T-helper 9 cell (primary cell): ENCODE measurements around the gene DEK.
"Not testable (repeated sequence)": the region's sequence is repeated elsewhere in the genome, so short reads cannot be mapped to it uniquely, and the experiment has no call there.

Experiments used
- DNase-seq: peaks from one replicate; pipeline ENCODE4 v3.0.0-alpha.2; 2020
- total RNA-seq, 2 donors: gene quantifications; one replicate each; lab custom pipeline; 2026; lab: John Stamatoyannopoulos, UW

DEK gene
- 172 to 342 reads per million in 2 donors for total RNA-seq

DNA sequence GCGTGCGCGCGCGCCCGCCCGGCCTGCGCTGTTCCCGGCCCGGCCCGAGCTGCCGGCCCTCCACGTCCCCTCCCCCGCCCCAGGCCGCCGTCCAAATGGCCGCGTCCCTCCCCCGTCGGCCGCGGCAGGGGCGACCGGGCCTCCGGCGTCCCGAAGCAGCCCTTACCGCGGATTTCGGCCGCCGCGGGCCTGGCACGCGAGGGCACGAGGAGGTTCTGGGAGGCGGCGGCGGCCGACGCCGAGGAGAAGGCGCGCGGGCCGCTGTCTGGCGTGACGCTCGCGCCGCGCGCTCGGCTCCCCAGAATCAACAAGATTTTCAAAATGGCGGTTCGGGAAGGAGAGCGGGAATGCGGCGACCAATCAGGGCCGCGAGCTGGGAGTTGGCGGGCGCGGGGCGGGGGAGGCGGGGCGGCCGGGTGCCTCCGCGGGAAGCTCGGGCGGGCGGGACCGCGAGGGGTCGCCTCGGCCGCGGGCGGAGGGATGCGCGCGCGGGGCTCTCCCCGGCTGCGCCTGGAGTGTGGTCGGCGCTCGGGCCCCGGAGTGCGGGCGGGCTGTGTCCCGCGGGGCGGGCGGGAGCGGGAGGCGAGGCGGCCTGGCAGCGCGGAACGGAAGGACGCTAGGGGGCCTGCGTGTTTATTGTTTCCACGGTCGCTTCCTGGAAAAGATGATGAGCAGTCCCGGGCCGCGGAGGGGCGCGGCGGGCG is at the start of gene DEK:
Gene DEK (minus strand): TSS at position 312 of the 704 bp plus-strand sequence. CDS start 543 bp downstream, outside the sequence.
- peak; percentile 75 for DNase-seq

GRCh38 chr6:18312368-18312767 is 48.0 kb upstream of the DEK start:
- no peak for DNase-seq

DNA sequence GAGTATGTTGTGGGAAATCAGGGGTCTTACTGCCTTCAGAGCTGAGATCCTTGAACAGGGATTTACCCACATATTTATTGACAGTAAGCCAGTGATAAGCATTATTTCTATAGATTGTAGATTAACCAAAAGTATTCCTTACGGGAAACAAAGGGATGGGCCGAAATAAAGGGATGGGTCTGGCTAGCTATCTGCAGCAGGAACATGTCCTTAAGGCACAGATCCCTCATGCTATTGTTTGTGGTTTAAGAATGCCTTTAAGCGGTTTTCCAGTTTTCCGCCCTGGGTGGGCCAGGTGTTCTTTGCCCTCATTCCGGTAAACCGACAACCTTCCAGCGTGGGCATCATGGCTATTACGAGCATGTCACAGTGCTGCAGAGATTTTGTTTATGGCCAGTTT is 45.7 kb upstream of the DEK start:
- not testable (repeated sequence) for DNase-seq

DNA sequence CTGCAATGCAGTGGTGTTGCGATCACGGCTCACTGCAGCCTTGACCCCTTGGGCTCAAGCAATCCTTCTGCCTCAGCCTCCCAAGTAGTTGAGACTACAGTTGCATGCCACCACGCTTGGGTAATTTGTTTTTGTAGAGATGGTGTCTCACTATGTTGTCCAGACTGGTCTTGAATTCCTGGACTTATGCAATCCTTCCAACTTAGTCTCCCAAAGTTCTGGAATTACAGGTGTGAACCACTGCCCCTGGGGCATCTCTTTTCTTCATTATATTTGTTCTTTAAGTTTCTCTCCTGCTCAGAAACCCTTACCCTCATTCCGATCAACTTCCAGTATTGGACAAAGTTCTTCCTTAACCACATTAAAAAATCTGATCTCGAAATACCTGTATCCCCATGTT is 44.7 kb upstream of the DEK start:
- DNase-seq = no peak

DNA sequence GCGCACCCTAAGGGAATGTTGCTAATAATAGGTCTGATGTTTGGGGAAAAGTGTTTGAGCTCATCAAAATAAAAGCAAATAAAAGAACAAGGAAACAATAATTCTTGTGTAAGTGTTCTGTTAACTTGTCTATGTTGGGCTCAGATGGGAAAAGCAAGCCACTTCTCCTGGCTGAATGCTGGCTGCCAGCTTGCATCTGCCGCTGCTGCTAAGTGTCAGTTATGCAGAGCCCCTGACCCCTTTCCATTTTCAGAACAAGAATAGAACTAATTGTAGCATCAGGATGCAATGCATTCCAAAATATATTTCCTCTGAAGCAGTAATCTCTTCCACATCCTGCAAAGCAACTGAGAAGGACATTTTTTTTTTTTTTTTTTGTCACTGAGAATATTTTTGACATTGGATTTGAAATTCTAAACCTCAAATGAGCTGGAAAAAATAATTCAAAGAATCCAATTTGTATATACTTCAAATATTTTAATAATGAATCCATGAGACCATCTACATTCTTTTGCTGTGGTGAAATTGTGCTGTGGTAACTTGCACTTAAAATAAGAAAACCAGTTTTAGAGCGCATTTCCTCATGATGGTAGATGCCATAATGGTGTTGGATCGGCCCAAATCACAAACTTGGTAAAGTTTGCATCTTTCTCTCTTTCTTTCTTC is 43.9 kb upstream of the DEK start:
- no peak for DNase-seq

- DNase-seq = no peak
Observed at GRCh38 chr6:18306977-18307376, 42.6 kb upstream of the DEK start.

DNA sequence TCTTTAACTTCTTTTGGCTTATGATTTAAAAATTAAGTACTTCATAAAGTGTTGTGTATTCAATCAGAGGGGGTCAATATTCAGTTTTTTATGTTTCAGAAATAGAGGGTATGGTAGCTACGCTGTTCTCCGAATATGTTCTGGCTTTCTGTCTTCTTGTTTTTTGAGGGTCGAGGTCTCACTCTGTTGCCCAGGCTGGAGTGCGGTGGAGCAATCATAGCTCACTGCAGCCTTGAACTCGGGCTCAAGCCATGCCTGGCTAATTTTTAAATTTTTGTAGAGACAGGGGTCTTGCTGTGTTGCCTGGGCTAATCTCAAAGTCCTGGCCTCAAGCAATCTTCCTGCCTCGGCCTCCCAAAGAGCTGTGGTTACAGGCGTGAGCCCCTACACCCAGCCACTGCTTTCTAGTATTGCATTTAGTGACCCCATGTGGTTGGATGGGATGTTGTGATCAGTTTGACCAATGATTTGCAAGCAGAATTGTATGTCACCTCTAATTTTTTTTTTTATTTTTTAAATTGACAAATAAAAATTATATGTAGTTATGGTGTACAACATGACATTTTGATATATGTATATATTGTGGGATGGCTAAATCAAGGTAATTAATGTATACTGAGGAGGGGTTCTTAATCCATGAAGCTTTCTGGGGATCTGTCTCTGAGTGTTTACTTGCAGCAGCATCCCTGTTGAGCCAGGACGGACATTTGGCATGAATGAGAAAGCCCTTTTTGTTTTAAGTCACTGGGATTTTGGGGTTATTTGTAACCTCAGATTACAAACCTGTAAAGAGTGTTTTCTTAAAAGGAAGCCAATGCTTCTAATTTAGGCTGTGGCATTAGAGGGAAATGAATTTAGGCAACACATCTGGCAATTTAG is 38.5 kb upstream of the DEK start:
- DNase-seq = no peak

- no peak for DNase-seq
Observed at GRCh38 chr6:18293076-18293904, 29.0 kb upstream of the DEK start.

DNA sequence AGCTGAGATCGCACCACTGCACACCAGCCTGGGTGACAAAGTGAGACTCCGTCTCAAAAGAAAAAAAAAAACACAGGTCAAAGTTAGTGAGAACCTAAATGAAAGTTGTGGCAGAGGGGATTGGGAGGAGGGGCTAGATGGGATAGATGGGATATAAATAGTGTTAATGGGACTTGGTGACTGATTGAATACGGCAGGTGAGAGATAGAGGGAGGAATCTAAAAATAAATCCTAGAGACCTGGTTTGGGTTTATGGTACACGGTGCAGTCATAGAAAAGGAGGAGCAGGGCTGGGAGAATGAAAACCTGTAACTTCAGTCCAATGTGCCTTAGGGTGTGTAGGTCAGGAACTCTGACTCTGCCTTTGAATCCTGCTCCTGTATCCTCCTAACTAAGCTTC is 25.0 kb upstream of the DEK start:
- DNase-seq = no peak

GRCh38 chr6:18284261-18284660 is 19.9 kb upstream of the DEK start:
- DNase-seq = no peak

DNA sequence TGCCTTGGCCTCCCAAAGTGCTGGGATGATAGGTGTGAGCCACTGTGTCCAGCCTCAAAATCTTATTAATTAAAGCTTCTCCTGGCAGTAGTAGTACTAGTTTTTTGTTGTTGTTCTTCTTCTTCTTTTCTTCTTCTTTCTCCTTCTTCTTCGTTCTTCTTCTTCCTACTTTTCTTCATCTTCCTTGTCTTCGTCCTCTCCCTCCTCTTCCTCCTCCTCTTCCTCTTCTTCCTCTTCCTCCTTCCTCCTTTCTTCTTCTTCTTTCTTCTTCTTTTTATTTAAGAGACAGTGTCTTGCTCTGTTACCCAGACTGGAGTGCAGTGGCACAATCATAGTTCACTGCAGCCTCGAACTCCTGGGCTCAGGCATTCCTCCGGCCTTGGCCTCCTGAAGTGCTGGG is 17.2 kb upstream of the DEK start:
- DNase-seq = no peak

- no peak for DNase-seq
Observed at GRCh38 chr6:18280084-18280483, 15.8 kb upstream of the DEK start.

GRCh38 chr6:18279422-18279821 is 15.1 kb upstream of the DEK start:
- no peak for DNase-seq

DNA sequence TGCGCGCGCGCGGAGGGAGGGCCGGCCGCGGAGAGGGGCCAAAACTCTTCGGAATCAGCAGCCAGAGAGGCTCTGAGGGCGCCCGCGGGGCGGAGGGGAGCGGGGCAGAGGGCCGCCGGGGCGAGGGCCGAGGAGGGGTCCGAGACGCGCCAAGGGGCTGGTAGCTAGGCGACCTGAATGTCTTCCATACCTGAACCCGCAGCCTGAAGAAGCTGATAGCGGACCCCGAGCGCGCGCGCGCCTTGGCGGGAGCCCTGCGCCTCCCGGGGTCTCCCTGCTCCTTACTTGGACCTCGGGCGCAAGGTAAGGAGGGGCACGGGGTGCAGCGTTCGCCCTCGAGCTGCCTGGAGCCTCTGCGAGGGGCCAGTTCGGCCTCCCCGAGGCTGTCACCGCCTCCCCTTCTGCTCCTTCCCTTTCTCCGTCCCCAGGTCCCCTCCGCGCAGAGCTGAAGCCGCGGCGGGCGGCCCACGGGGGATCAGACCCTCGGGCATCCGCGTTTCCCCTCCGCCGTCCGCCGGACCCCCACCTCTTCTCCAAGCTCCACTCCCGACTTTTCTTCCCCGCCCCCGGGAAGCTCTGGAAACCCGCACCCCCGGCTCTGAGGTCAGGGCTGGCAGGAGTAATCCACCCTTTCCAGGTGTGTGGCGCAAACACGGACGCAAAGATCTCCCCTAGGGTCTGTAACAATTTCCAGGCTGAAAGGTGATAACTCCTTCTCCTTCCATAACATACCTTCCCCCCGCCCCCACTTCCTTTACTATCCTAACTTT is 13.1 kb upstream of the DEK start:
- DNase-seq = no peak

GRCh38 chr6:18276610-18277236 is 12.4 kb upstream of the DEK start:
- no peak for DNase-seq

DNA sequence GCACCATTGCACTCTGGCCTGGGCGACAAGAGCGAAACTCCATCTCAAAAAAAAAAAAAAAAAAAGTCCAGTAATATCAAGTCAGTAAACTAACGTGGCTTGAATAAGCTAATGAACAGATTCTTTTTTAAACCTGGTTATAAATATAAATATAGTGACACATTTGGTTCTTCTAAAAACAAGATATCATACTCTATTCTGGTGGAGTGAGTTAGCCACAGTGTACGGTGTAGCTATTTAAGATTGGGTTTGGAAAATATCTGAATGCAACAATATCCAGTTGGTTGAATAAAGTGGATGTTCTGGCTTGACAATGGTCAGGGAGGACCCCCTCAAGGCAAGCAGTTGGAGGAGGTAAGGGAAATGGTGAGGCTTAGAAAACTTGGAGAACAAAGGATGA is 5.9 kb upstream of the DEK start:
- no peak for DNase-seq

GRCh38 chr6:18269717-18270116 is 5.4 kb upstream of the DEK start:
- DNase-seq = no peak

- no peak for DNase-seq
Observed at GRCh38 chr6:18269253-18269652, 4.9 kb upstream of the DEK start.

- no peak for DNase-seq
Observed at GRCh38 chr6:18268066-18268465, 3.7 kb upstream of the DEK start.

DNA sequence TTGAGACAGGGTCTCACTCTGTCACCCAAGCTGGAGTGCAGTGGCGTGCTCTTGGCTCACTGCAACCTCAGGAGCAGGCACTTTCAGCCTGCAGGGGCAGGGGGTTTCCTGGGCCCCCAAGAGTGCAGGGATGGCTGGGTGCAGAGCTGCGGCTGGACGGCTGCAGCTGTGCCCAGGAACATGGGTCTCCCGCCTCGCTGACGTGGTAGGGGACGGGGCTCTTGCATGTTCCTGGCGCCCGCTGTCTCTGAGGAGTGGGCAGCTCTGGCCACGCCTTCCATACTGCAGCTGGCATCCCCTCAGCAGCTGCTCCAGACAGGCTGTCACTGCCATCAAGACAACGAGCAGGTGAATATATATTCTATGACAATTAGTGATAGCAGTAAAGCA is 2.2 kb upstream of the DEK start:
- DNase-seq = no peak

GRCh38 chr6:18265787-18266522 is 1.6 kb upstream of the DEK start:
- no peak for DNase-seq
